Limb (tissue), 2 donors: ENCODE measurements around the gene TOP3A.

Experiments
- DNase-seq, 2 donors: peaks; one replicate each; pipeline ENCODE4 v3.0.0-alpha.2; 2016; ENCODE audit errors: extremely low spot score in 2 of 2

Gene TOP3A

DNA sequence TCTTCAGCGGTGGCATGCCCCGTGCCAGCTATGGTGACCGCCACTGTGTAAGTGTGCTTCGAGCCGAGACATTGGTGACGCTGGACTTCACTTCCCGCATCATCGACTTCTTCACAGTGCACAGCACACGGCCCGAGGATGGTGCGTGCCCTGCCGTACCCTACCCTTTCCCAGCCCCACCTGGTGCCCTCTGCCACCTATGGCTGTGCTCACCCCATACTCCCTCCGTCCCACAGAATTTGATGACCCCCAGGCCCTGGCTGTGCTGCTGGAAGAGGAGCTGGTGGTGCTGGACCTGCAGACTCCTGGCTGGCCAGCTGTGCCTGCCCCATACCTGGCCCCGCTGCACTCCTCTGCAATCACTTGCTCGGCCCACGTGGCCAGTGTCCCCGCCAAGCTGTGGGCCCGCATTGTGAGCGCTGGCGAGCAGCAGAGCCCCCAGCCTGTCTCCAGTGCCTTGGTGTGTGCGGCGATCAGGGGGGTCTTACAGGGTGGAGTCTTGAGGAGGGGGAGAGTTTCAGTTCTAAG, 79.9 kb downstream of the TOP3A start:
- no peak for DNase-seq

DNA sequence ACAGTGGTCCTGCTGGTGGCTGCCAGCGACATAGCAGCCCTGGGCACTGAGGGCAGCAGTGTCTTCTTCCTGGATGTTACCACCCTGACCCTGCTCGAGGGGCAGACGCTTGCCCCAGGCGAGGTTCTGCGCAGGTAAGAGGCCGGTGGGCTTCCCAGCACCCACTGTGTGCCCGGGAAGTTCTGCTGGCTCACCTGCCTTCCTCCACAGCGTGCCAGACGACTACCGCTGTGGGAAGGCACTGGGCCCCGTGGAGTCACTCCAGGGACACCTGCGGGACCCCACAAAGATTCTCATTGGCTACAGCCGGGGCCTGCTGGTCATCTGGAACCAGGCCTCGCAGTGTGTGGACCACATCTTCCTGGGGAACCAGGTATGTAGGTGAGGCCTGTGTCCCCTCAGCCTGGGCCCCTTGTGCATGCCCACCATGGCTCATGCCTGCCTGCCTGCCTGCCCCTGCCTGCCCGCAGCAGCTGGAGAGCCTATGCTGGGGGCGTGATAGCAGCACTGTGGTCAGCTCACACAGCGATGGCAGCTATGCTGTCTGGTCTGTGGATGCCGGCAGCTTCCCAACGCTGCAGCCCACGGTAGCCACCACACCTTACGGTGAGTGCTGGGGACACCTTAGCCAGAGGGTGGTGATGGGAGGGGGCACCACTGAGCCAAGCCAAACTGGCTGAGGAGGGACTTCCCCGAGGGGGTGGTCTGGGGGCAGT, 80.8 kb downstream of the TOP3A start:
- DNase-seq: no peak

DNA sequence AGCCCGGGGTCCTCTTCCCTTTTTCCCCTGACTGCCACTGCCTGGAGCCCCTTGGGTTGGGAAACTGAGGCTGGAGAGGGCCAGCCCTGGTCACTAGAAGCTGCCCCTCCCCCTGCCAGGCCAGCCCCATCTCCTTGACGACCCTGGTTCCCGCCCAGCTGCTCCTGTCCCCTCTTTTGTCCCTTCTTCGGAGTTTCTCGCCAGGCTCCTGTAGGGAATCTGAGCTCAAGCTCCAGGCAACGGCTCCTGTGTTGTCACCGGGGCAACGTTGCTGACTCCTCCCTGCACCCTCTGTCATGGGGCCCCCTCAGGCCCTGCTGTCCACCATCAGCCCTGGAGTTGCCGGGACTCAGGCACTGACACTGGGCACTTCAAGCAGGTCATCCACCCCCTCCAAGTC, 83.6 kb downstream of the TOP3A start:
- no peak for DNase-seq

DNA sequence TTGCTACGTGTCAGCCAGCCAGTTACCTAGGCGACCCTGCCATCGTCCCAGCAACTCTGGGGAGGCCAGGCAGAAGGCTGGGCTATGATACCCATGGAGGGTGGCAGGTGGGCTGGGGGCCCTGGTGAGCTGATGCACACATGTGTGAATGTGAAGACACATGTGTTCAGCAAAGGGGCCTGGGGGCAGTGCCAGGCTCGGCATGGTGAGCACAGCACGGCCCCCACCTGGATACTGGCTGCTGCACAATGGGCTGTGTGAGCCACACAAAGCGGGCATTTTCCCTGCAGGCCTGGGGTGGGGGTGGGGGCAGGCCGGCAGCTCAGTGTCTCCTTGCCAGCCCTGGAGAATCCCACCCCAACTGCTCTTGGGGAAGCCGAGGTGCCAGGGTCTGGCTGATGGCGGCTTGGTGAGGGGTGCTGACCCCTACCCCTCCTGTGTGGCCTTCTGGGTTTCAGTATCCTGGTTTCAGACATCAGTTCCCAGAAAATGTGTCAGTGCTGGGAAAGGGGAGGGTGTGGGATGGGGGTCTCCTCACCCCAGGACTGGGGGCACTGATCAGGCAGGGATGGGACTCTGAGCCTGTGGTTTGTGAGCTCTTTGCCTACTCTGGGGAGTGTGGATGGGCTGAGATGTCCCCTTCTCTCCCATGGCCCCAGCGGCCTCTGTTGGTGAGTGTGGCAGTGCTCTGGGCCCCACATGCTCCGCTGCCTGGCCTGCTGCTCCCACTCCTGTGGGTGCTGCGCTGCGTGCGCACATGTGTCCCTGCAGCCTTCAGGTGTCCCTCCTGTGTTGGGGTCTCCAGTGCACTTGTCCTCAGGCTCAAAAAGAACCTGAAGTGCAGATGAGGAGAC, 84.3 kb downstream of the TOP3A start:
- DNase-seq: no peak

DNA sequence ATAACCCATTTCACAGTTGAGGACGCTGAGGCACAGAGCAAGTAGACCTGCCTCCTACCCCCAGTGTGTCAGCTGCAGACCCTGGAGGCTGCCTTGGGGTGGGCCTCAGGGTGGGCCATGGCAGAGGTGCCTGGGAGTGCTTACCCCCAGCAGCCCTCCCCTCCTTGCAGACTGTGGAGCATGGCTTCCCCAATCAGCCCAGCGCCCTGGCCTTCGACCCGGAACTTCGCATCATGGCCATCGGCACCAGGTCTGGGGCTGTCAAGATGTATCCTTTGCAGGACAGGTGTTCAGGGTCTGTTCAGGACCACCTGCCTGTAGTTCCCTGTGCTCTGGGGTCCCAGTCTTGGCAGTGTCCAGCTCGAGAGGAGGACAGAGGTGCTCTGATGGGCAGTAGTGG, 85.0 kb downstream of the TOP3A start:
- no peak for DNase-seq

DNA sequence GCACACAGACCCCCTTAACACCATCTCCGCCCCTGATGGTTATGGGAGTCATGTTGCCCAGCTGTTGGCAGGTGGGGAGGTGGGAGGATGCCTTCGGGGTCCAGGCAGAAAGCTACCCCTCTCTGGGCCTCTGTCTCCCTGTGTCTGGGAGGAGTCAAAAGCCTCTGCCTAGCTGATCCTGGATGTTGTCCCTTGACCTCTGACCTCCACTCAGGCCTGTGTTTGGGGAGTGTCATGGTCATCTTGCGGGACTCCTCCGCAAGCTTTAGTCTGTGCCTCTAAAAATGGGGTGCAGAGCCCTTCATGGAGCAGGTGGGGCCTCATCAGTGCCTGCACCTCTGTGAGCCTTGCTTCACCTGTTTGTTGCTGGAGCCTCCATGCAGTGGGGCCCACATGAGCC, 85.5 kb downstream of the TOP3A start:
- peak in 1 of 2 donors; percentile 22 for DNase-seq

DNA sequence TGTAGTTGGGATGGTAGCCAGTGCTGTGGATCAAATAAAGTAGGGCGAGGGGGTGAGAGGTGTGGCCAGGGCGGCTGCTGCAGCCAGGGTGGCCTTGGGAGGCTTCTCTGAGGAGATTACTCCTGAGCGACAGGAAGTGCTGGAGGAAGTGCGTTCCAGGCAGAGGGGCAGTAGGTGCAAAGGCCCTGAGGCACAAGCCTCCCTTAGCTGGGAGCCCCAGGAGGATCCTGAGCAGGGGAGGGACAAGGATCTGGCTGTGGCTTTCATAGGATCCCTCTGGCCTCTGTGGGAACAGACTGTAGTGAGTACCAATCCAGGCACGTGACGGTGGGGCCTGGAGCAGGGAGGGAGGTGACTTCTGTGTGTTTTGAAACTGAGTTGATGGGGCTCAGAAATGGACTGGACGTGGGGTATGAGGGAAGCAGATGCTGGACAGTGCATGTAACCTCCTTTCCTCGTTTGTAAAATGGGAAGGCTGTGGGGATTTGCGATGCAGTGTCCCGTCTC, 86.6 kb downstream of the TOP3A start:
- no peak for DNase-seq

DNA sequence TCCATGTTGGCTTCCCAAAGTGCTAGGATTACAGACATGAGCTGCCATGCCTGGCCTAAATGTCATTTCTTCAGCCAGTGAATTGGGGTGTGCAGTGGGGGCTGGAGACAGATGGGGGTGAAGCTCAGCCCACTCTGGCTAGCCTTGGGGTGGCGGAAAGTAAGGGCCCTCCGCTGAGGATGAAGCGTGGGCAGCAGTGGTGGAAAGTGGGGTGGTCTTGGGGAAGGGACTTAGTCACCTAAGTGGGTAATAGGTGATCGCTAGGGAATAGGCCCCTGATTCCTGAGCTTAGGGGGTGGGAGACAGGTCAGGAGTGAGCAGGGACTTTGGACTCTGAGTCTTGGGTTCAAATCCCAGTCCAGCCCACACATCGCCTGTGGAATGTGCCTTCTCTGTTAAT, 87.2 kb downstream of the TOP3A start:
- DNase-seq: no peak

DNA sequence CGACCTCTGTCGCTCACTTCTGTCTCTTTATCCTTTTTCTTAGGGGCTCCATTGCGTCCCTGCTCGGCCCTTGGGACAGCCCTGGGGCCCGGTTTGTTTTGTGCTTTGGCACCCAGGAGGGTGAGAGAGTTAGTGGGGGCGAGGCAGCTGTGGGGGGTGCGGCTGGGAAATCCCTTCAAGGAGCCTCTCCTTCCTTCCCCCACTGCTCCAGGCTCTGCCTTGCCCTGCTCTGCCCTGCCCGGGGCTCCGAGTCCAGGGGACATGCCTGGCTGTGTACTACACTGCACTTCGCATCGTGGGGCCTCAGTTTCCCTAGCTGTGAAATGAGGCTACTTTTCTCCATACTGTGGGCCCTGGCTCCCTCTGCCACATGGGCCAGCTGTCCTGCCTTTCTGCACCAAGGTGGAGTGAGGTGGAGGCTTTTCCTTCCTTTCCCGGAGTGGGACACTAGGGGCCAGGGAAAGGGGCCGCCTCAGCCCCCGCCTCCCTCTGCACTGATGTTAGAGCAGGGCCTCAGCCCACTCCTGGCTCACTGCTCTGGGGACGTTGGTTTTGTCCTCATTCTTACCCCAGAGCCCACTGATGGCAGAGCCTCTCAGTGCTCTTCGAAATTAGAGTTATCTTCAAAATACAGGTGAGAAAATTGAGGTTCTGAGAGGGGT, 88.4 kb downstream of the TOP3A start:
- no peak for DNase-seq

DNA sequence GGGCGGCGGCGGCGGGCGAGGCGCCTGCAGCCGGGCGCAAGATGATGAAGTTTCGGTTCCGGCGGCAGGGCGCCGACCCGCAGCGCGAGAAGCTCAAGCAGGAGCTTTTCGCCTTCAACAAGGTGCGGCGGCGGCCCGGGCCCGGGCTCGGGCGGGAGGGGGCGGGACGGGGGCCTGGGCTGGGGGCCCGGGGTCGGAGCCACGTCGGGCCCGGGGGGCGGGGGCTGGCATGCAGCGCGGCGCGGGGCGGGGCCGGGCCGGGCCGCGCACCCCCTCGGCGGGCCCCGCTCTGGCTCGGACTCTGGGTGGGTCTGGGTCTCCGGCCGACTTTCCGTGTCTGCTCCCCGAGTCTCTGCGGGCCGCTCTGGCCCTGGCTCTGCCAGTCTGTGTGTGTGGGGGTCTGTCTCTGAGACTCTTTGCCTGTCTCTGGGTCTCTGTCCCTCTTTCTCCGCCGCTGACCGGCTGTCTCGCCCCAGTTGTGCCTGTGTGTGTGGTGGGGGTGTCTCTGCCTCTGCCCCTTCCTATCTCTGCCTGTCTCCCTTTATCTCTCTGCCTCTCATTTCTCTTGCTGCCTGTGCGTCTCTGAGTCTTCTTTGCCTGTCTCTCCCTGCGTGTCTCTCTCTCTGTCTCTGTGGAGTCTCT, 89.0 kb downstream of the TOP3A start:
- peak in 1 of 2 donors; percentile 85 for DNase-seq

DNA sequence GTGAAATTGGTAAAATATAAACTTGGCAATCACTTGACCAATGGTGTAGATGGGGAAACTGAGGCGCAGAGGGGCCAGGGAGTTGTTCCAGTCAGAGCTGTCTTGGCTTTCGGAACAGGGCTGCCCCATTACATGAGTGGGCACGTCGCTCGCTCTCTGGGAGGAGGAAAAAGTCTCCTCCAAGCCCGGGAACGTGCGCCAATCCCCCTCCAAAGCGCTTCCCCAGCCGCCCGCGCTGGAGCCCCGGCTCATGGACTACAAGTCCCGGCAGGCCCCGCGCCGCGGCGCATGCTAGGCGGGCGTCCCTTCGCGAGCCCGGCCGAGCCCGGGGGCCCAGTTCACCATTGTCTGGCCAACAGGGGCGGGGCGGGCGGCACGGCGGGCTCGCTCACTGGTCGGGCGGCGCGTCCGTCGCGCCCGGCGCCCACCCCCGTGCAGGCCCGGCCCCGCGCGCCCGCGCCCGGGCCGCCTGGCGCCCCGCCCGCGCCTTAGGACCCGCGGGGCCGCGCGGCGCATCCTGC, 89.6 kb downstream of the TOP3A start, which contains the start of gene LLGL1:
LLGL1 (plus strand) TSS at position 515 of the 521 bp plus-strand sequence. CDS start 48 bp downstream, outside the sequence.
- peak; percentile 95 to 99 for DNase-seq

DNA sequence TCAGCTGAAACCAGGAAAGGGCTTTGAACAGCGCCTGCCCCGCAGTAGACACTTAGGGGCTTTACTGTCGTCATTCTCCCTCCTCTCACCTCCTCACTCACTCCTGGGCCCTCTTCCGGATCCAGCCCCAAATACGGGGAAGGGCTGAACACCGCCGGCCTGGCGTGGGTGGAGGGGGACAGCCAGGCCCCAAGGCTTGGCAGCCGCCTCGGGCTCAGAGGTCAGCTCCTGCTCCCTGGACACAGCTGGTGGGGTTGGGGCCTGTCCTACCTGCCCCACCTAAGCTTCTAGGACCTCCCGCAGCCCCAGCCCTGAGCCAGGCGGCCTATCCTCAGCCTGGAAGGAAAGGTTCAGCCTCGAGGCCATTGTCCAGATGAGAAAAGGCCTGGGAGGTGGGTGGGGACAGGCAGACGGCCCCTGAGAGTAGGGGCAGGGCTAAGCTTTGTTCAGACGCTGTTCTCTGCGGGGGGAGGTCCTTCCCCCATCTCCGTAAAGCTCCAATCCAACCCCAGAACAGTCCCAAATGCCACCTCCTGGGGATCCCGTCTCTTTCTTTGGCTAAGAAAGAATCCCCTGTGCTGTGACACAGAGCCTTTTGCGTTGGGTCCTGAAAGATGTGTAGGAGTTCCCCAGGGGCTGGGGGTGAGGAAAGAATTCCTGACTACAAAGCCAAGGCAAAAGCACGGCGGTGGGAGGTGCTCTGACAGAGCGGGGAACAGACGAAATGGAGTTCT, 90.2 kb downstream of the TOP3A start:
- DNase-seq: peak; percentile 36 to 58

DNA sequence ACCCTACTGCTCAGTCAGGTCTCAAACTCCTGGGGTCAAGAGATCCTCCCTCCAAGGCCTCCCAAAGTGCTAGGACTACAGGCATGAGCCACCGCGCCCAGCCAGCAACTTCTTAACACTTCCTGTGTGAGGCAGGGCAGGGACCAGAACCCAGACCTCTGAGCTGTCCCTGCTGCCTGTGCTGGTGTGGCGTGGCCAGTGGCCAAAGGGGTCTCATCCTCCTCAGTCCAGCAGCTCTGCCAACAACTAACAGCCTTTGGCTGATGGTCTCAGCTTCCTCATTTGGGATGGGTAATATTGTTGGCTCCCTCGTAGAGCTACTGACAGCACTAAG, 90.8 kb downstream of the TOP3A start:
- no peak for DNase-seq
